HG03469 (cell line): ENCODE results near the gene OCA2.
"Not testable (repeated sequence)": the region's sequence is repeated elsewhere in the genome, so short reads cannot be mapped to it uniquely, and the experiment has no call there.

ENCODE experiments used
- ATAC-seq: cut with Tn5 transposase; IDR thresholded peaks from one replicate; pipeline ENCODE4 v1.9.1; 2021; ENCODE audit warnings: mild to moderate bottlenecking, moderate library complexity, moderate number of reproducible peaks; ENCODE audit not compliant: unreplicated experiment

OCA2 gene

GRCh38 chr15:28026221-28026620 is 72.9 kb downstream of the OCA2 start:
- ATAC-seq = no peak

- no peak for ATAC-seq
These were observed 73.7 kb downstream of the OCA2 start for GRCh38 chr15:28025413-28025812.

GRCh38 chr15:28024889-28025250 is 74.2 kb downstream of the OCA2 start:
- ATAC-seq = no peak

- ATAC-seq = no peak
These were observed 74.9 kb downstream of the OCA2 start for GRCh38 chr15:28023933-28024888.

GRCh38 chr15:28023422-28023821 is 75.7 kb downstream of the OCA2 start:
- no peak for ATAC-seq

GRCh38 chr15:28022961-28023360 is 76.2 kb downstream of the OCA2 start:
- ATAC-seq = no peak

- no peak for ATAC-seq
These were observed 76.9 kb downstream of the OCA2 start for GRCh38 chr15:28022181-28022580.

- ATAC-seq = no peak
These were observed 77.7 kb downstream of the OCA2 start for GRCh38 chr15:28021281-28022039.

GRCh38 chr15:28020644-28021043 is 78.5 kb downstream of the OCA2 start:
- ATAC-seq = no peak

- no peak for ATAC-seq
These were observed 79.4 kb downstream of the OCA2 start for GRCh38 chr15:28019594-28020309.

- ATAC-seq = no peak
These were observed 80.6 kb downstream of the OCA2 start for GRCh38 chr15:28018291-28019044.

GRCh38 chr15:28017423-28017924 is 81.6 kb downstream of the OCA2 start:
- no peak for ATAC-seq

- ATAC-seq = no peak
These were observed 83.3 kb downstream of the OCA2 start for GRCh38 chr15:28015855-28016254.

GRCh38 chr15:28014623-28015200 is 84.4 kb downstream of the OCA2 start:
- no peak for ATAC-seq

GRCh38 chr15:28013976-28014375 is 85.1 kb downstream of the OCA2 start:
- no peak for ATAC-seq

GRCh38 chr15:28013480-28013879 is 85.6 kb downstream of the OCA2 start:
- no peak for ATAC-seq

- ATAC-seq = no peak
These were observed 86.9 kb downstream of the OCA2 start for GRCh38 chr15:28012231-28012630.

GRCh38 chr15:28008175-28008574 is 90.9 kb downstream of the OCA2 start:
- not testable (repeated sequence) for ATAC-seq

- ATAC-seq = no peak
These were observed 92.8 kb downstream of the OCA2 start for GRCh38 chr15:28006116-28006905.
